Measurements from ENCODE around the gene ATP5PB. TPM values are rescaled to one million over a fixed set of nuclear protein-coding genes. Genes with fewer than 3 reads are reported as not detected.

The ATP5PB gene, protein sequence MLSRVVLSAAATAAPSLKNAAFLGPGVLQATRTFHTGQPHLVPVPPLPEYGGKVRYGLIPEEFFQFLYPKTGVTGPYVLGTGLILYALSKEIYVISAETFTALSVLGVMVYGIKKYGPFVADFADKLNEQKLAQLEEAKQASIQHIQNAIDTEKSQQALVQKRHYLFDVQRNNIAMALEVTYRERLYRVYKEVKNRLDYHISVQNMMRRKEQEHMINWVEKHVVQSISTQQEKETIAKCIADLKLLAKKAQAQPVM
- total RNA-seq: 252 and 295 TPM in 2 replicates

DNA sequence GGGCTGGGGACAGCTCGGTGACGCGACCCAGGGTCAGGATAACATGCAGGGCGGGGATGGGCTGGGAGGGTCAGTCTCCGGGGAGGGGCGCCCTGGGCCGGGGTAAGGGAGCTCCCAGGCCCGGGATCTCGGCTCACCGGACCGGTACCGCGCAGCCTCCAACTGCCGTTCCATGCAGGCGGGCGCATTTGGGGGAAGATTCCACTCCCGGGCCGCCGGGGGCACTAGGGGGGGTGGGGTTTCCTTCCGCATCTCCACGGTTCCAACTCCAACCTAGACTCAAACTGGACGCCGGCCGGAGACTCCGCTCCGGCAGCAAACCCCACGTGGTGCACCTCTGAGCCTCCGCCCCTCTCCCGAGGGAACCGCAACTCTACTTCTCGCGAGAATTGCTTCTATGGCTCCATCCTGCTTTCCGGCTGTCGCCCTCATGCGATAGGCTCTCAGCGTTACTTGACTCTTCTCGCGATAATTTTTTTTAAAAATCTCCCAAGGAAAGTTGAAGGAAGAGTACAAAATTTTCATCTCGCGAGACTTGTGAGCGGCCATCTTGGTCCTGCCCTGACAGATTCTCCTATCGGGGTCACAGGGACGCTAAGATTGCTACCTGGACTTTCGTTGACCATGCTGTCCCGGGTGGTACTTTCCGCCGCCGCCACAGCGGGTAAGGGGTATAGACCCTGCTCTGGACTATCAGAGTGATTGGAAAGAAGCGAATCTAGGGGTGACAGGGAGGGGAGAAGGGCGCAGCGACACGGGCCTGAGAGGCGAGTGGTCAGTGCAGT, at the start of gene ATP5PB, which contains the start of gene WDR77:
Gene ATP5PB (plus strand): TSS at position 547 of the 785 bp plus-strand sequence. CDS start 78 bp downstream, at position 625.
Gene WDR77 (minus strand): TSS at position 339 of the 785 bp plus-strand sequence. CDS start 87 bp downstream, at position 252.

DNA sequence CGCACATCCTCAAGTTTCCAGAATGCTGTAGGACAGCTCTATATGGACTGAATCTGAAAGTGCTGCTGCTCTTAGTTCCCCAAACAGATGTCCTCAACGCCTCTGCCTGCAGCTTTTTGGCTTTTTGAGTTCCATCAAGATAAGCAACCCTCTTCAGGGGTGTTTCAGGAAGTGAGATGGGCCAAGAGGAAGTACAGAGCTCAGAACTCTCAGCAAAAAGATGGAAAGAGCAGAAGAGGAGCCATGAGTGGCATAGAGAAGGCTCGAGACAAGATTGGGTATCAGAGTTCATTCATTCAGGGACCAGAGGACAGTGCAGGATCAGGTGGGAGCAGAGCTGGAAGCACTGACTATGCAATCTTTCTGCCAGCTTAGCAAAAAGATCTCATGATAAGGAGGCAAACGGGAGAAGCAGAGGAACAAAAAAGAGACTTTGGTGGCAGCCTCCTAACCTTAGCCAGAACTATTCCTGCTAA, 54.4 kb downstream of the ATP5PB start, which contains the start of the genes ADORA3 and TMIGD3:
Gene ADORA3 (minus strand): TSS at position 49 of the 476 bp plus-strand sequence. CDS start 279 bp downstream, outside the sequence.
Gene TMIGD3 (minus strand): TSS at position 49 of the 476 bp plus-strand sequence. CDS start 279 bp downstream, outside the sequence.

Small RNAs within 50 kb of the gene (small RNA-seq; reads per million reads assigned to genes)
- gene RF00019 (not detected), gene RNU6-792P (not detected)

Other genes with a start within 250 kb of the ATP5PB start
- gene DENND2D, start 248.8 kb upstream of the ATP5PB start, total RNA-seq: 0.76 and 0.98 TPM in 2 replicates
- gene CHI3L2, start 221.8 kb upstream of the ATP5PB start, total RNA-seq: not detected in 2 replicates
- gene CHIA, start 158.6 kb upstream of the ATP5PB start, total RNA-seq: not detected in 2 replicates
- 0.33 and 1.1 TPM in 2 replicates for gene OVGP1, start 21.7 kb upstream of the ATP5PB start, total RNA-seq
- gene WDR77, start 208 bp upstream of the ATP5PB start, total RNA-seq: 48.0 and 62.2 TPM in 2 replicates
- gene C1orf162, start 24.5 kb downstream of the ATP5PB start, total RNA-seq: 0.29 TPM in 1 of 2 replicates, not detected in the other
- gene ADORA3, start 54.2 kb downstream of the ATP5PB start, total RNA-seq: under 0.01 and 0.19 TPM in 2 replicates
- 0.33 and 0.38 TPM in 2 replicates for gene TMIGD3, start 54.2 kb downstream of the ATP5PB start, total RNA-seq
- 20.6 and 26.6 TPM in 2 replicates for gene RAP1A, start 170.3 kb downstream of the ATP5PB start, total RNA-seq